ENCODE measurements around the gene FBXL4.

FBXL4 gene

GRCh38 chr6:98831057-98831958 is 116.4 kb downstream of the FBXL4 start:
- Histone ChIP-seq H3K4me1 (ENCODE audit: insufficient read depth, low read length, poor library complexity, severe bottlenecking) (peaks cover 20% of the 10 kb centered on the region), H3K79me2 (ENCODE audit: insufficient read depth, low read length) (peaks cover 12% of the 10 kb centered on the region; the same call in 1 of the 2 replicates), H2AFZ (ENCODE audit: low read length) (no peak overlapping the region), H3K4me2 (ENCODE audit: low read depth, low read length, poor library complexity, severe bottlenecking) (no peak overlapping the region), H3K9me3 (ENCODE audit: insufficient read depth, low read depth, low read length) (no peaks in the 10 kb centered on the region), H3F3A (ENCODE audit: low read depth) (no peaks in the 10 kb centered on the region), H4K20me1 (ENCODE audit: insufficient read depth, low read length, poor library complexity, severe bottlenecking) (no peaks in the 10 kb centered on the region), H3K9me2 (replicated peaks; ENCODE audit: low read depth, low read length) (no peaks in the 10 kb centered on the region), H3K27me3 (ENCODE audit: insufficient read depth, low read length, poor library complexity, severe bottlenecking) (peaks cover 8% of the 10 kb centered on the region), H3K9ac (ENCODE audit: low read depth, low read length, poor library complexity, severe bottlenecking) (no peak overlapping the region), H3K4me3 (ENCODE audit: low read length, poor library complexity, severe bottlenecking) (no peak overlapping the region), H3K36me3 (ENCODE audit: insufficient read depth, low read length) (no peaks in the 10 kb centered on the region)
- TF ChIP-seq EZH2phosphoT487 (IDR thresholded peaks at IDR 0.05; ENCODE audit: borderline replicate concordance) = no peak
- no peak for TF ChIP-seq CTCF (conservative IDR thresholded peaks at IDR 0.05; ENCODE audit: low read length)

GRCh38 chr6:98830146-98830545 is 117.6 kb downstream of the FBXL4 start:
- H4K20me1 ChIP-seq (ENCODE audit: insufficient read depth, low read length, poor library complexity, severe bottlenecking) = no peaks in the 10 kb centered on the region

GRCh38 chr6:98828941-98829411 is 118.8 kb downstream of the FBXL4 start:
- Histone ChIP-seq H3K4me2 (ENCODE audit: low read depth, low read length, poor library complexity, severe bottlenecking) (peak overlapping the region; percentile 70), H4K20me1 (ENCODE audit: insufficient read depth, low read length, poor library complexity, severe bottlenecking) (no peaks in the 10 kb centered on the region), H3F3A (ENCODE audit: low read depth) (no peaks in the 10 kb centered on the region), H2AFZ (ENCODE audit: low read length) (peak overlapping the region; percentile 84), H3K9me3 (ENCODE audit: insufficient read depth, low read depth, low read length) (no peaks in the 10 kb centered on the region), H3K9ac (ENCODE audit: low read depth, low read length, poor library complexity, severe bottlenecking) (no peak overlapping the region), H3K4me1 (ENCODE audit: insufficient read depth, low read length, poor library complexity, severe bottlenecking) (peaks cover 16% of the 10 kb centered on the region), H3K36me3 (ENCODE audit: insufficient read depth, low read length) (no peaks in the 10 kb centered on the region), H3K79me2 (ENCODE audit: insufficient read depth, low read length) (no peaks in the 10 kb centered on the region), H3K4me3 (ENCODE audit: low read length, poor library complexity, severe bottlenecking) (peak overlapping the region; percentile 60), H3K27me3 (ENCODE audit: insufficient read depth, low read length, poor library complexity, severe bottlenecking) (no peaks in the 10 kb centered on the region), H3K9me2 (replicated peaks; ENCODE audit: low read depth, low read length) (no peaks in the 10 kb centered on the region)
- TF ChIP-seq CTCF (conservative IDR thresholded peaks at IDR 0.05; ENCODE audit: low read length) = no peak
- TF ChIP-seq EZH2phosphoT487 (IDR thresholded peaks at IDR 0.05; ENCODE audit: borderline replicate concordance) = no peak

More at GRCh38 chr6:98830146-98830545, 117.6 kb downstream of the FBXL4 start:
- Histone ChIP-seq H3K9me3 (ENCODE audit: insufficient read depth, low read depth, low read length) (no peaks in the 10 kb centered on the region), H3K4me2 (ENCODE audit: low read depth, low read length, poor library complexity, severe bottlenecking) (no peak overlapping the region), H3K79me2 (ENCODE audit: insufficient read depth, low read length) (peaks cover under 1% of the 10 kb centered on the region; the same call in 1 of the 2 replicates), H3K9ac (ENCODE audit: low read depth, low read length, poor library complexity, severe bottlenecking) (no peak overlapping the region), H3K27me3 (ENCODE audit: insufficient read depth, low read length, poor library complexity, severe bottlenecking) (no peaks in the 10 kb centered on the region), H3F3A (ENCODE audit: low read depth) (no peaks in the 10 kb centered on the region), H3K4me1 (ENCODE audit: insufficient read depth, low read length, poor library complexity, severe bottlenecking) (peaks cover 18% of the 10 kb centered on the region), H3K4me3 (ENCODE audit: low read length, poor library complexity, severe bottlenecking) (no peak overlapping the region), H2AFZ (ENCODE audit: low read length) (peak overlapping the region; percentile 64; the same call in 1 of the 2 replicates), H3K9me2 (replicated peaks; ENCODE audit: low read depth, low read length) (no peaks in the 10 kb centered on the region), H3K36me3 (ENCODE audit: insufficient read depth, low read length) (no peaks in the 10 kb centered on the region)
- TF ChIP-seq CTCF (conservative IDR thresholded peaks at IDR 0.05; ENCODE audit: low read length) = no peak
- no peak for TF ChIP-seq EZH2phosphoT487 (IDR thresholded peaks at IDR 0.05; ENCODE audit: borderline replicate concordance)
